Right lobe of liver (tissue), 6 donors: ENCODE results near the gene SYNE1. TPM values are rescaled to one million over a fixed set of nuclear protein-coding genes. Genes with fewer than 3 reads are reported as not detected.
"Not testable (repeated sequence)": the region's sequence is repeated elsewhere in the genome, so short reads cannot be mapped to it uniquely, and the experiment has no call there.

ENCODE experiments used
- ATAC-seq, 4 donors: fragments of 200-7000 bp; cut with Tn5 transposase; one replicate each; pipeline ENCODE4 v1.9.1; 2020; ENCODE audit warnings: mild to moderate bottlenecking in 4 of 4, moderate library complexity in 4 of 4
- DNase-seq, 3 donors: peaks; one replicate each; pipeline ENCODE4 v3.0.0-alpha.2; 2020
- H3K27ac ChIP-seq, 3 donors: fragments of 200-600 bp; one replicate each; pipeline ENCODE4 v1.8.0; 2022
- H3K27me3 ChIP-seq, 2 donors: fragments of 200-600 bp; one replicate each; pipeline ENCODE4 v1.8.0; 2022
- H3K36me3 ChIP-seq, 4 donors: fragments of 200-600 bp; sonication (generic) in 1 of 4; one replicate each; pipeline versions ENCODE4 v1.5.1 to v1.8.0; 2017 to 2022; ENCODE audit warnings: control low read depth in 1 of 4
- H3K4me1 ChIP-seq, 4 donors: fragments of 200-600 bp; sonication (generic) in 1 of 4; one replicate each; pipeline versions ENCODE4 v1.5.1 to v1.8.0; 2017 to 2022; ENCODE audit warnings: control low read depth in 1 of 4
- H3K4me3 ChIP-seq, 3 donors: fragments of 200-600 bp; one replicate each; pipeline ENCODE4 v1.8.0; 2022
- H3K9me3 ChIP-seq, 4 donors: fragments of 200-600 bp; sonication (generic) in 1 of 4; one replicate each; pipeline versions ENCODE4 v1.5.1 to v1.8.0; 2017 to 2022; ENCODE audit warnings: control low read depth in 1 of 4
- POLR2A ChIP-seq: fragments of 450-650 bp; IDR thresholded peaks from one replicate; pipeline ENCODE4 v1.6.1; 2017; ENCODE audit warnings: antibody characterized with exemption, mild to moderate bottlenecking
- WGBS: methylation state at CpG from one replicate; pipeline ENCODE4 v1.1.6; 2018; ENCODE audit warnings: low coverage, low lambda C conversion rate; ENCODE audit not compliant: insufficient coverage; ENCODE audit errors: missing lambda C conversion rate; 5-methylcytosine and 5-hydroxymethylcytosine counted together
- intact Hi-C, 2 donors: fragments of 100-400 bp; cut with DNase I; formaldehyde crosslinking; loops; one replicate each; pipeline versions ENCODE4 v1.11.2 to v1.14.1; 2022
- total RNA-seq, 6 experiments: library from RNA; depleted of rRNA in 2 of 6; stranded (reverse); fragments of >200 nt in 2 of 6; fragmentation: NEBNext Ultra II Directional in 3 of 6; extraction: Animal tissue kit (Norgen Biotek cat#: 25700) in 3 of 6; gene quantifications; one replicate each; pipeline versions ENCODE4 v1.1.0 to v1.2.4, GENCODE V29; 2016 to 2023
- TF ChIP-seq, protein P1 (sequence below), 4 donors: fragments of 200-600 bp in 3 of 4; fragments of 450-650 bp in 1 of 4; IDR thresholded peaks; one replicate each; pipeline versions ENCODE4 v1.5.1 to v1.8.0; 2016 to 2022; ENCODE audit warnings: antibody characterized with exemption in 4 of 4, mild to moderate bottlenecking in 2 of 4
- donor health status: DM: no; HTN: yes; CAD: no.
- donor health status: DM: no; HTN: no; CAD: no.
- donor health status: DM: no; HTN: no; CAD: no.
- donor health status: DM: no; HTN: yes; CAD: no.
- donor health status: DM: no; HTN: yes; CAD: no.

Gene SYNE1
- total RNA-seq, 6 experiments from 2014 or later: 22.8 to 43.2 (median 25.0) TPM

DNA sequence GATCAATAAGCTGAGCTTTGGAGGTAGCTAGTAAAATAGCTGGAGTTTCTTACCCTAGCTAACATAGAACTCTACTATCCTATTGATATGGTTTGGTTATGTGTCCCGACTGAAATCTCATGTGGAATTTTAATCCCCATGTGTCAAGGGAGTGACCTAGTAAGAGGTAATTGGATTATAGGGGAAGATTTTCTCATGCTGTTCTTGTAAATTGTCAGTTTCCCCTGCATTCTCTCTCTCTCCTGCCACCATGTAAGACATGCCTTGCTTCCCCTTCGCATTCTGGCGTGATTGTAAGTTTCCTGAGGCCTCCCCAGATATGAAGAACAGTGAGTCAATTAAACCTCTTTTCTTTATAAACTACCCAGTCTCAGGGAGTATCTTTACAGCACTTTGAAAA is 24.6 kb upstream of the SYNE1 start:
- TF ChIP-seq, protein P1, sequence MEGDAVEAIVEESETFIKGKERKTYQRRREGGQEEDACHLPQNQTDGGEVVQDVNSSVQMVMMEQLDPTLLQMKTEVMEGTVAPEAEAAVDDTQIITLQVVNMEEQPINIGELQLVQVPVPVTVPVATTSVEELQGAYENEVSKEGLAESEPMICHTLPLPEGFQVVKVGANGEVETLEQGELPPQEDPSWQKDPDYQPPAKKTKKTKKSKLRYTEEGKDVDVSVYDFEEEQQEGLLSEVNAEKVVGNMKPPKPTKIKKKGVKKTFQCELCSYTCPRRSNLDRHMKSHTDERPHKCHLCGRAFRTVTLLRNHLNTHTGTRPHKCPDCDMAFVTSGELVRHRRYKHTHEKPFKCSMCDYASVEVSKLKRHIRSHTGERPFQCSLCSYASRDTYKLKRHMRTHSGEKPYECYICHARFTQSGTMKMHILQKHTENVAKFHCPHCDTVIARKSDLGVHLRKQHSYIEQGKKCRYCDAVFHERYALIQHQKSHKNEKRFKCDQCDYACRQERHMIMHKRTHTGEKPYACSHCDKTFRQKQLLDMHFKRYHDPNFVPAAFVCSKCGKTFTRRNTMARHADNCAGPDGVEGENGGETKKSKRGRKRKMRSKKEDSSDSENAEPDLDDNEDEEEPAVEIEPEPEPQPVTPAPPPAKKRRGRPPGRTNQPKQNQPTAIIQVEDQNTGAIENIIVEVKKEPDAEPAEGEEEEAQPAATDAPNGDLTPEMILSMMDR (IDR thresholded peaks at IDR 0.05): no peak
- no peak for TF ChIP-seq POLR2A
- intact Hi-C loops: no loop called here
- H3K9me3 ChIP-seq: no peaks in the 10 kb centered on the region
- no peak for DNase-seq
- no peak for ATAC-seq
- WGBS: 48% methylated on average over 3 of the region's 3 CpGs
- no peaks in the 10 kb centered on the region for H3K27me3 ChIP-seq
- H3K4me1 ChIP-seq: no peaks in the 10 kb centered on the region
- no peak overlapping the region for H3K27ac ChIP-seq
- no peak overlapping the region for H3K4me3 ChIP-seq
- no peaks in the 10 kb centered on the region for H3K36me3 ChIP-seq

DNA sequence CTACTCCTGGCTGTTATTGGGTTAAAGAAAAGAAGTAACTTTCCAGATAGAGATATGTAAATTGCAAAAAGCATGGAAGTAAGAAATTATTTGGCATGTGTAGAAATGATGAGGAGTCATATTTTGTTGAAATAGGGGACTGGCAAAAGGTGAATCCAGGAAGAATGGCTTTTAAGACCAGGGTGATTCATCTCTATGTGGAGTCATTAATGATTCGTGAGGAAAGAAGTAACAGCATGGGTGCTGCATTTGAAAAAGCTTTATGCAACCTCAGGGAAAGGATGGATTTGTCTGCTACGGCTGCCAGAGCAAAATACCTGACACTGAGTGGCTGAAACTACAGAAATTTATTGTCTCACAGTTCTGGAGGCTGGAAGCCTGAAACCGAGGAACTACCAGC is 14.8 kb upstream of the SYNE1 start:
- no peak for ATAC-seq
- intact Hi-C loops: no loop called here
- Histone ChIP-seq H3K4me1 (no peaks in the 10 kb centered on the region), H3K27me3 (no peaks in the 10 kb centered on the region), H3K4me3 (no peak overlapping the region), H3K36me3 (no peaks in the 10 kb centered on the region), H3K9me3 (no peaks in the 10 kb centered on the region), H3K27ac (no peak overlapping the region)
- TF ChIP-seq POLR2A: no peak
- TF ChIP-seq, protein P1 (IDR thresholded peaks at IDR 0.05): no peak
- no peak for DNase-seq
- 53% methylated on average over 3 of the region's 3 CpGs for WGBS

DNA sequence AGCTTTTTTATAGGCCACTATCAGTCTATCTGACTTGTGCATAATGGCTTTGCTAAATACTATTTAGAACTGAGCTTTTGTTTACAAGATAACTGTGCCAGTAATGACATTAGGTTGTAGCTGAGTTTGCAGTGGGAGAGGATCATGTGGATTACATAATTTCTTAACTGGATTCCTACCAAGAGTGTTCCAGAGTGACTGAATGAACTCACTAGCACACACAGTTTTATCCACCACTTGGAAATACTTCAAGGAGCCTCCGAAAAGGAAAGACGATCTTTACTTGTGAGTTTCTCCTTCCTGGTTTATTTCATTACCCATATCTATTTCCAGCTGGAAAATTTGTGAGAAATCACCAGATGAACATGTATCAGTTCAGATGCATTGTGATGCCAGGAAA is 10.9 kb upstream of the SYNE1 start:
- Histone ChIP-seq H3K36me3 (no peaks in the 10 kb centered on the region), H3K9me3 (no peaks in the 10 kb centered on the region), H3K27me3 (no peaks in the 10 kb centered on the region), H3K4me1 (no peaks in the 10 kb centered on the region), H3K27ac (no peak overlapping the region), H3K4me3 (no peak overlapping the region)
- DNase-seq (no peak), ATAC-seq (peak; percentile 39 to 74 (median 55))
- no peak for TF ChIP-seq POLR2A
- TF ChIP-seq, protein P1 (IDR thresholded peaks at IDR 0.05): no peak
- intact Hi-C loops: no loop called here
- 54% methylated on average over 2 of the region's 2 CpGs for WGBS

DNA sequence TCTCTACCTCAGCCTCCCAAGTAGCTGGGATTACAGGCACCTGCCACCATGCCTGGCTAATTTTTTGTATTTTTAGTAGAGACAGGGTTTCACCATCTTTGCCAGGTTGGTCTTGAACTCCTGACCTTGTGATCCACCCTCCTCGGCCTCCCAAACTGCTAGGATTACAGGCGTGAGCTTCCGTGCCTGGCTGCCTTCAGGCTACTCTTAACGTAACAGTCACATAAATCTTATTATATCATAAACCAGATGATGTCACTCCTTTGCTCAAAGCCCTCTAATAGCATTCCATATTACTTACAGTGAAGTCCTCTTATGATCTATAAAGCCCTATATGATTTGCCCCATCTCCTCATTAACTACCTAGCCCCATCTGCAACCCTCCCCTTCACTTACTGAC is 9.6 kb upstream of the SYNE1 start:
- H3K9me3 ChIP-seq, ATAC-seq, DNase-seq, H3K27ac ChIP-seq, H3K4me1 ChIP-seq, H3K36me3 ChIP-seq, H3K4me3 ChIP-seq, intact Hi-C loops, H3K27me3 ChIP-seq: not testable (repeated sequence)
- 52% methylated on average over 4 of the region's 4 CpGs for WGBS

DNA sequence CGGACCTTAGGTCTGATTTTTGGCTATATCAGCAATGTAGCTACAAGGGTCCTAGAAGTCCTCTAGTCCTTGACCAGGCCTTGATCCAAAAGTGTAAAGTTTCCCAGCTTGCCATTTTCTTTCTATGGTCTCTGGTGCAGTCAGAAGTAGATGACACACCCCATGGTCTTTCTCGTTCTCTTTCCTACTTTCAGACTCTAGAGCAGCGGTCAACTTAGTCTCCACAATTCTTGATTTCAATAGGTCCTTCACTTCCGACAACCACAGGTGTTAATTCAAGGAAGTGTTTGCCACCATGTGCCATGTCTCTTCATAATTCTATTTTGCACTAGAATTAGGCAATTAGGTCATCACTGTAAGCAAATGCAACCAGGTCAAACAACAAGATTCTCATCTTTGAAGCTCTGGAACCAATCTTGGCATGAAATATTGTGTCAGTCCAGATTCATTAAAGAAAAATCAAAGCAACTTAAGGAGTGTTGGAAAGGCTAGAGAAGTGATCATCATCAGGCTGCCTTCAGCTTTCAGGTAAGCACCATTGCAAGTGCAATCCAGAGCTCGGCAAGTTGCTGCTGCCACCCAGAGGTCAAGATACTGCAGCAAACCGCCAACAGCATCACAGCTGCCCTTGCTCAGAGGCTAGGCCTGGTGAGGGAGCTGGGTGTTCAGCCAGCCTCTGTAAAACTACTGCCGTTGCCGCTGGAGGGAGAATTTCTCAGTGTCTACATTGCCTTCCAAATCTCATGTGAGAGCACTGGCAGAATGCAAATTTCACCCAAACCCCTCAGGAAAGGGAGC is 5.6 kb upstream of the SYNE1 start:
- H3K4me1 ChIP-seq: no peaks in the 10 kb centered on the region
- no peaks in the 10 kb centered on the region for H3K27me3 ChIP-seq
- no peak overlapping the region for H3K4me3 ChIP-seq
- H3K27ac ChIP-seq: no peak overlapping the region
- intact Hi-C loops: no loop called here
- no peaks in the 10 kb centered on the region for H3K9me3 ChIP-seq
- peak; percentile 79 to 99 (median 96) for ATAC-seq
- DNase-seq: peak; percentile 60 to 75 (median 68)
- 47% methylated on average over 6 of the region's 8 CpGs for WGBS
- H3K36me3 ChIP-seq: no peaks in the 10 kb centered on the region
- TF ChIP-seq, protein P1 (IDR thresholded peaks at IDR 0.05): peak; percentile 41 to 69 (median 54)
- TF ChIP-seq POLR2A: no peak
